ENCODE results near the gene TMPRSS12.
"Not testable (repeated sequence)": the region's sequence is repeated elsewhere in the genome, so short reads cannot be mapped to it uniquely, and the experiment has no call there.

TMPRSS12 gene

GRCh38 chr12:50927356-50927755 is 84.6 kb downstream of the TMPRSS12 start:
- DNase-seq: no peak

DNA sequence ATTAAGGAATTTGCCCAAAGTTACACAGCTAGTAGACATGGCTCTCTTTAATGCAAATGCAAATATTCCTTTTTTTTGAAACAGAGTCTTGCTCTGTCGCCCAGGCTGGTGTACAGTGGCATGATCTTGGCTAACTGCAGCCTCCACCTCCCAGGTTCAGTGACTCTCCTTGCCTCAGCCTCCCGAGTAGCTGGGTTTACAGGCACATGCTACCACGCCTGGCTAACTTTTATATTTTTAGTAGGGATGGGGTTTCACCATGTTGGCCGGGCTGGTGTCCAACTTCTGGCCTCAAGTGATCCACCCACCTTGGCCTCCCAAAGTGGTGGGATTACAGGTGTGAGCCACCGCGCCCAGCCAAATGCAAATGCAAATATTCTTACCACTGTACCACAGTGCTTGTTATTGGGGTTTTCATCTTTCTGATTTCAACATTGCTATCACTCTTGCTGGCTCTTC is 85.1 kb downstream of the TMPRSS12 start:
- no peak for DNase-seq

DNA sequence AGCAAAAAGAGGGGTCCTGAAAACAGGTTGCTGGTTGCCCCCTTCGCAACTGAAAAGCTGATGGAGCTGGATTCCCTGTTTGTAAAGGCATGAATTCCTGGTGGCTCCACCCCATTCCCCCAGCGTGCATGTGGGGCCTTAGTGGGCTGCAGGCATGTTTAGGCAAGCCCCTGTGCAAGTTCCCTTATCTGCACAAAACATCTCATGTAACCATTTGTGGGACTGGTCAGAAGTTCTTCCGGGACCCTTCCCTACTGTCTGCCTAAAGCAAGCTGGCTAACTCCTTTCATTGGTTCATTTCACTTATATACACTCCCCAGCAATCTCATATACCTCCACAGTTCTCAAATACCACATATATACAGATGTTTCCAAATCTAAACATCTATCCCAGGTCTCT is 85.7 kb downstream of the TMPRSS12 start:
- DNase-seq: no peak

DNA sequence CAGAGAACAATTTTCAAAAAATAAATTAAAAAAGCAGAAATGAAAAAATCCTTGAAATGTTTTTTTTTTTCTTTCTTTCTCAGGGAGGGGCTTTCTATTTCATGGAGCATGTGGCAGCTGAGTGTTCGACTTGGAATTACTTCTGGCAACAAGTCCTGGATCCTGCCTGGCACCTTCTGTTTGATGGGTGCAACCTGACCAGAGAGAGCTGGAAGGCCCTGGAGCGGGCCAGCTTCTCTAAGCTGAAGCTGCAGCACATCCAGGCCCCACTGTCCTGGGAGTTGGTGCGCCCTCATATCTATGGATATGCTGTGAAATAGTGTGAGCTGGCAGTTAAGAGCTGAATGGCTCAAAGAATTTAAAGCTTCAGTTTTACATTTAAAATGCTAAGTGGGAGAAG is 87.1 kb downstream of the TMPRSS12 start:
- DNase-seq: no peak

DNA sequence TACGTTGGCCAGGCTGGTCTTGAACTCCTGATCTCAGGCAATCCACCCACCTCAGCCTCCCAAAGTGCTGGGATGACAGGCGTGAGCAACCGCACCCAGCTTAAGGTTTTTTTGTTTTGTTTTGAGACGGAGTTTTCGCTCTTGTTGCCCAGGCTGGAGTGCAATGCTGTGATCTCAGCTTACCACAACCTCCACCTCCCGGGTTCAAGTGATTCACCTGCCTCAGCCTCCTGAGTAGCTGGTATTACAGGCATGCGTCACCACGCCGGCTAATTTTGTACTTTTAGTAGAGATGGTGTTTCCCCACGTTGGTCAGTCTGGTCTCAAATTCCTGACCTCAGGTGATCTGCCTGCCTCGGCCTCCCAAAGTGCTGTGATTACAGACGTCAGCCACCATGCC is 87.8 kb downstream of the TMPRSS12 start:
- not testable (repeated sequence) for DNase-seq

DNA sequence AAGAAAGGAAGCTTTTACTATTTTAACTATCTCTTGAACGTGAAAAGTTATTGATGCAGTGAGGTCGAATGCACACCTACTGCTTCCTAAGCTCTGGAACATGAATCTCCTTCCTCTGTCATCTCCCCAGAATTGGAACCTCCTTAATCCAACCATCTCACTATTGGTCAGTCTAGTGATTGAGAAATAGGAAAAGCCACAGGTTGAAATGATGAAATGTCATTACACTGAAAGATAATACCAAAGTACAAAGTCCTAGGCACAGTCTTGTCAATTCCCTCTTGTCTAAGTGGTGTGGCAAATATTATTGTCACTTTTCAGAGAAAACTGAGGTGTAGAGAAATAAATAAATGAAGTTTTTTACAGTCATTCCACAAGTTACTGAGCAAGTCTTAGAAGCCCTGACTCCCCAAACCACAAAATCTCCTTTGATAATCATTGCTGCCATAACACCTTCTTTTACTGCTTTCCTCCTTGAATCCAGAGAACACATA is 90.1 kb downstream of the TMPRSS12 start:
- DNase-seq: no peak

DNA sequence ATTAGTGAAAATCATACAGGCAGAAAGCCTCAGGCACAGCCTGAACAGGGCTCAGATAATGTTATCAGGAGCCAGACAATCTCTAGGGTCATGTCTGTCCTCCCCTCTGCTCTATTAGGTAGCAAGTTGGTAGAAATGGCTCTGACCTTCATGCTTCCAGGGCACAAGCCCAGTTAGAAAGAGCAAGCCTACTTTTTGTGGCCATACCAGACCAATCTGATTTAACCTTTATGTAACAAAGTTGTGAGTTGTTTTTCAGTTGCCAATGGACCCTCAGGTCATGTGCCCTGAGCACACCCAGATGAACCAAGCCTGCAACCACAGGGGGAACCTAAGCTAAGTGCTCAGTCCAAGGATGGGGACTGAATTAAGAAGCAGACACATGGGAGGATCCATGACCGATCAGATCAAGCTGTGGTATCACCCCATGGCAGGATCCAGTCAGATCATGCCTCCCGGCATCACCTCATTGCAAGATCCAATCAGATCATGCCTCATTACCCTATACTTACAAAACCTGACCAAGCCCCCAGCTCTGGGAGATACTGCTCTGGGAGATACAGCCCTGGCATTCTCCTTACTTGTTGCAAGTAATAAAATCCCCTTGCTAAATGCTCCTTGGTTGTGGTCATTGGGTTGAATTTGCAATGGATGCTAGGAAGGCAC is 90.9 kb downstream of the TMPRSS12 start:
- no peak for DNase-seq

GRCh38 chr12:50934371-50934851 is 91.7 kb downstream of the TMPRSS12 start:
- no peak for DNase-seq

DNA sequence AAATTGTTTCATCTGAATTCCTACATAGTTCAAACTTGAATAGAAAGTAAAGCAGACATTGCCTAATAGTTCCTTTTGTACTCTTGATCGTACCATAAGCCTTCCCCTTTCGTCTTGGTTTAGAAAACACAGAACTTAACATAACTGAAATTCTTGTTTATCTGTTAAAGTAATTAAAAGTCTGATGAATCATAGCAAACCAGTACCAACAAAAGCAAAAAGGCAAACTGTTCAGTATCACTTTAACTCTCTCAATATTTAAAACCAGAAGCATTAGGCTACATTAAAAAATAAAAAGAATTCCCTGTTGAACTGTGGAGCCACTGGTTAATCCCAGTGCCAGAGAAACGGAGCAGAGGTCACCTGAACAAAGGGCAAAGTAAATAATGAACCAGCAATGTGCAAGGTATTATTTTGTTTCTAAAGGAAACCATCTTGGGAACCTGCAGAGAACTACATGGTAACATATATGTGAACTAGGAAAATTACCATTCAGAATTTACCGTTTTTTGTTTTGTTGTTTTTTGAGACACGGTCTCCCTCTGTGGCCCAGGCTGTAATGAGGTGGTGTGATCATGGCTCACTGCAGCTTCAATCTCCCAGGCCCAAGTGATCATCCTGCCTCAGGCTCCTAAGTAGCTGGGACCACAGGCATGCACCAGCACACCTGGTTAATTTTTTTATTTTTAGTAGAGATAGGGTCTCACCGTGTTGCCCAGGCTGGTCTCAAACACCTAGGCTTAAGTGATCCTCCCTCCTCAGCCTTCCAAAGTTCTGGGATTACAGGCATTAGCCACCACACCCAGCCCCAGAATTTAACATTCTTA is 92.5 kb downstream of the TMPRSS12 start:
- no peak for DNase-seq

- no peak for DNase-seq
Measured at GRCh38 chr12:50936821-50937530, 94.2 kb downstream of the TMPRSS12 start.

Data from CD4-positive, alpha-beta T cell treated with Interferon alpha-2 for 1 hour (primary cell).